ENCODE measurements around the gene SECISBP2. TPM values are rescaled to one million over a fixed set of nuclear protein-coding genes. Genes with fewer than 3 reads are reported as not detected.
"Not testable (repeated sequence)": the region's sequence is repeated elsewhere in the genome, so short reads cannot be mapped to it uniquely, and the experiment has no call there.

The SECISBP2 gene
- total and polyA plus RNA-seq, 2 experiments from 2014 or later = 77.7 to 86.8 TPM

GRCh38 chr9:89276040-89276439, 42.3 kb upstream of the SECISBP2 start:
- not testable (repeated sequence) for H4K20me1 ChIP-seq (replicated peaks; ENCODE audit: insufficient read depth); H3K27me3 Mint-ChIP-seq (ENCODE audit: insufficient read depth, low read depth, poor library complexity); H3K4me1 ChIP-seq (ENCODE audit: insufficient read depth); H3K9me2 ChIP-seq (ENCODE audit: insufficient read depth); H3K4me3 Mint-ChIP-seq; DNase-seq (ENCODE audit: low spot score); H3K4me3 ChIP-seq; H3F3A ChIP-seq (replicated peaks; ENCODE audit: low read depth); H3K4me1 Mint-ChIP-seq; H3K27ac Mint-ChIP-seq; H3K4me2 ChIP-seq; H3K27ac ChIP-seq (ENCODE audit: low read depth); ATAC-seq; H3K27me3 ChIP-seq (ENCODE audit: insufficient read depth); H2AFZ ChIP-seq; H3K36me3 ChIP-seq (ENCODE audit: insufficient read depth); H3K79me2 ChIP-seq (replicated peaks; ENCODE audit: insufficient read depth)
- Mint-ChIP-seq H3K9me3 (peaks cover 49% of the 10 kb centered on the region), H3K36me3 (ENCODE audit: low read depth) (peaks cover 45% of the 10 kb centered on the region)

- Histone ChIP-seq H2AFZ (no peak overlapping the region), H3K36me3 (ENCODE audit: insufficient read depth) (no peaks in the 10 kb centered on the region), H3K79me2 (replicated peaks; ENCODE audit: insufficient read depth) (no peaks in the 10 kb centered on the region), H3F3A (replicated peaks; ENCODE audit: low read depth) (no peaks in the 10 kb centered on the region), H3K27me3 (ENCODE audit: insufficient read depth) (no peaks in the 10 kb centered on the region), H3K4me3 (no peak overlapping the region), H3K4me1 (ENCODE audit: insufficient read depth) (no peaks in the 10 kb centered on the region; the same call in 1 of the 2 replicates), H4K20me1 (replicated peaks; ENCODE audit: insufficient read depth) (no peaks in the 10 kb centered on the region), H3K27ac (ENCODE audit: low read depth) (no peak overlapping the region), H3K9me2 (ENCODE audit: insufficient read depth) (no peaks in the 10 kb centered on the region), H3K4me2 (no peak overlapping the region)
- no peak for DNase-seq (ENCODE audit: low spot score)
- H3K9me3 Mint-ChIP-seq = peaks cover 44% of the 10 kb centered on the region
- TF ChIP-seq REST (IDR thresholded peaks at IDR 0.05; ENCODE audit: unreplicated experiment) = no peak
- no peak for TF ChIP-seq CREB1 (CRISPR knock-in tag; IDR thresholded peaks at IDR 0.05; ENCODE audit: low read depth)
- TF ChIP-seq ETS1 (IDR thresholded peaks at IDR 0.05) = no peak
- no peak for TF ChIP-seq ZNF331 (CRISPR knock-in tag; IDR thresholded peaks at IDR 0.05; ENCODE audit: low read depth)
- no peak for TF ChIP-seq CTCF (conservative IDR thresholded peaks at IDR 0.05; ENCODE audit: low read depth in 2 of 2)
- no peak for TF ChIP-seq POLR2AphosphoS5 (IDR thresholded peaks at IDR 0.05; ENCODE audit: low read depth)
- TF ChIP-seq ZNF462 (CRISPR knock-in tag; IDR thresholded peaks at IDR 0.05) = no peak
- no peak for TF ChIP-seq JUNB (IDR thresholded peaks at IDR 0.05; ENCODE audit: unreplicated experiment)
- no peak for TF ChIP-seq ZNF114 (CRISPR knock-in tag; IDR thresholded peaks at IDR 0.05)
- TF ChIP-seq NANOG (IDR thresholded peaks at IDR 0.05; ENCODE audit: borderline replicate concordance) = no peak
- ATAC-seq = no peak
- H3K4me1 Mint-ChIP-seq = peaks cover 3% of the 10 kb centered on the region; the same call in 1 of the 3 replicates
- H3K4me3 Mint-ChIP-seq = no peak overlapping the region
- H3K36me3 Mint-ChIP-seq (ENCODE audit: low read depth) = peaks cover 45% of the 10 kb centered on the region
- H3K27ac Mint-ChIP-seq = no peak overlapping the region
- peaks cover 3% of the 10 kb centered on the region for H3K27me3 Mint-ChIP-seq (ENCODE audit: insufficient read depth, low read depth, poor library complexity)
Measured at GRCh38 chr9:89277043-89277442, 41.3 kb upstream of the SECISBP2 start.

Measured in GM23338 (cell line).